Occipital lobe (tissue), 2 donors: ENCODE data around the gene TECPR2. TPM values are rescaled to one million over a fixed set of nuclear protein-coding genes. Genes with fewer than 3 reads are reported as not detected.

Experiments used
- small RNA-seq: library from RNA; depleted of rRNA; stranded (forward); fragments of <200 nt; gene quantifications from one replicate; pipeline ENCODE3, GENCODE V24; 2014
- total RNA-seq: library from RNA; depleted of rRNA; stranded (reverse); fragments of >200 nt; gene quantifications from one replicate; pipeline ENCODE4 v1.2.3, GENCODE V29; 2014

The TECPR2 gene
- total RNA-seq, 1 donor from 2014 or later = 15.9 TPM

Small RNAs within 50 kb of the gene (small RNA-seq; reads per million reads assigned to genes)
- gene MIR4309 = not detected

Other genes starting within 250 kb of the TECPR2 start
- gene WDR20, start 223.0 kb upstream of the TECPR2 start, total RNA-seq = 36.0 TPM
- gene MOK, start 57.8 kb upstream of the TECPR2 start, total RNA-seq = 28.1 TPM
- gene ZNF839, start 43.2 kb upstream of the TECPR2 start, total RNA-seq = 12.6 TPM
- gene CINP, start 51 bp upstream of the TECPR2 start, total RNA-seq = 23.1 TPM
- gene ANKRD9, start 146.8 kb downstream of the TECPR2 start, total RNA-seq = 5.9 TPM
- 13.1 TPM for gene RCOR1, start 229.7 kb downstream of the TECPR2 start, total RNA-seq